ENCODE measurements around the gene CDC42EP5. TPM values are rescaled to one million over a fixed set of nuclear protein-coding genes. Genes with fewer than 3 reads are reported as not detected.

Gene CDC42EP5
- total and polyA plus RNA-seq, 4 donors, result 15.8 to 25.7 (median 21.3) TPM

GRCh38 chr19:54434873-54435214, 38.3 kb downstream of the CDC42EP5 start:
- Histone ChIP-seq H3K27ac (ENCODE audit: low read depth in 1 of 2, low read length in 1 of 2) (no peak overlapping the region), H3K27me3 (ENCODE audit: control insufficient read depth in 3 of 3, insufficient read depth in 3 of 3, low read length in 2 of 3) (no peaks in the 10 kb centered on the region), H3K4me3 (no peak overlapping the region), H3K36me3 (ENCODE audit: control insufficient read depth in 4 of 4, insufficient read depth in 4 of 4, low read length in 4 of 4) (peaks cover 0 to 5% (median 3%) of the 10 kb centered on the region in 4 donors), H3K9me3 (ENCODE audit: control insufficient read depth in 4 of 4, insufficient read depth in 3 of 4, low read length in 3 of 4) (no peaks in the 10 kb centered on the region), H3K9ac (ENCODE audit: insufficient read depth in 1 of 2, low read length in 2 of 2) (no peak overlapping the region), H3K4me1 (ENCODE audit: control insufficient read depth in 5 of 5, insufficient read depth in 5 of 5, low read length in 5 of 5) (peaks cover 0 to 33% (median 6%) of the 10 kb centered on the region in 5 donors)
- TF ChIP-seq CTCF (IDR thresholded peaks at IDR 0.05; ENCODE audit: control extremely low read depth, extremely low read depth), result no peak
- DNase-seq (no peak), ATAC-seq (ENCODE audit: insufficient read depth, low FRiP score) (no peak)
- 51% methylated on average over 11 of the region's 11 CpGs for WGBS, 2 donors

- no peak overlapping the region for H3K27ac ChIP-seq (ENCODE audit: low read depth in 1 of 2, low read length in 1 of 2)
- no peak for TF ChIP-seq CTCF (IDR thresholded peaks at IDR 0.05; ENCODE audit: control extremely low read depth, extremely low read depth)
- H3K9ac ChIP-seq (ENCODE audit: insufficient read depth in 1 of 2, low read length in 2 of 2), result no peak overlapping the region
- H3K9me3 ChIP-seq (ENCODE audit: control insufficient read depth in 4 of 4, insufficient read depth in 3 of 4, low read length in 3 of 4), result no peaks in the 10 kb centered on the region
- peaks cover 0 to 38% (median 6%) of the 10 kb centered on the region in 5 donors for H3K4me1 ChIP-seq (ENCODE audit: control insufficient read depth in 5 of 5, insufficient read depth in 5 of 5, low read length in 5 of 5)
- DNase-seq, result no peak
- H3K36me3 ChIP-seq (ENCODE audit: control insufficient read depth in 4 of 4, insufficient read depth in 4 of 4, low read length in 4 of 4), result peaks cover 0 to 5% (median 3%) of the 10 kb centered on the region in 4 donors
- no peaks in the 10 kb centered on the region for H3K27me3 ChIP-seq (ENCODE audit: control insufficient read depth in 3 of 3, insufficient read depth in 3 of 3, low read length in 2 of 3)
- 62% methylated on average over 23 of the region's 23 CpGs for WGBS, 2 donors
- H3K4me3 ChIP-seq, result no peak overlapping the region
- no peak for ATAC-seq (ENCODE audit: insufficient read depth, low FRiP score)
These were observed 38.8 kb downstream of the CDC42EP5 start for GRCh38 chr19:54434112-54434872.

GRCh38 chr19:54433697-54434096, 39.4 kb downstream of the CDC42EP5 start:
- no peak for TF ChIP-seq CTCF (IDR thresholded peaks at IDR 0.05; ENCODE audit: control extremely low read depth, extremely low read depth)
- DNase-seq (no peak), ATAC-seq (ENCODE audit: insufficient read depth, low FRiP score) (no peak)
- no peaks in the 10 kb centered on the region for H3K27me3 ChIP-seq (ENCODE audit: control insufficient read depth in 3 of 3, insufficient read depth in 3 of 3, low read length in 2 of 3)
- H3K4me3 ChIP-seq, result no peak overlapping the region
- 94 to 96% methylated on average over 5 of the region's 5 CpGs for WGBS, 2 donors
- H3K27ac ChIP-seq (ENCODE audit: low read depth in 1 of 2, low read length in 1 of 2), result no peak overlapping the region
- no peak overlapping the region for H3K9ac ChIP-seq (ENCODE audit: insufficient read depth in 1 of 2, low read length in 2 of 2)
- peaks cover 0 to 2% (median under 1%) of the 10 kb centered on the region in 4 donors for H3K36me3 ChIP-seq (ENCODE audit: control insufficient read depth in 4 of 4, insufficient read depth in 4 of 4, low read length in 4 of 4)
- no peaks in the 10 kb centered on the region for H3K9me3 ChIP-seq (ENCODE audit: control insufficient read depth in 4 of 4, insufficient read depth in 3 of 4, low read length in 3 of 4)
- H3K4me1 ChIP-seq (ENCODE audit: control insufficient read depth in 5 of 5, insufficient read depth in 5 of 5, low read length in 5 of 5), result peaks cover 0 to 40% (median 6%) of the 10 kb centered on the region in 5 donors
